Uterus (tissue), 4 donors: Measurements from ENCODE around the gene NEURL1. TPM values are rescaled to one million over a fixed set of nuclear protein-coding genes. Genes with fewer than 3 reads are reported as not detected.

Experiments used
- DNase-seq, 2 donors: peaks; one replicate each; pipeline ENCODE4 v3.0.0-alpha.2; 2019 to 2020
- H3K27ac ChIP-seq, 2 donors: fragments of 200-600 bp; sonication (generic); 1 replicate in 1 of 2; 2 replicates in 1 of 2; pipeline ENCODE4 v1.5.1; 2016 to 2018
- H3K27me3 ChIP-seq, 2 donors: fragments of 200-600 bp; sonication (generic); one replicate each; pipeline ENCODE4 v1.5.1; 2018 to 2019; ENCODE audit warnings: control low read depth in 1 of 2
- H3K36me3 ChIP-seq, 2 donors: fragments of 200-600 bp; sonication (generic); one replicate each; pipeline ENCODE4 v1.5.1; 2019; ENCODE audit warnings: control low read depth in 1 of 2
- H3K4me1 ChIP-seq, 2 donors: fragments of 200-600 bp; sonication (generic); one replicate each; pipeline ENCODE4 v1.5.1; 2018 to 2019; ENCODE audit warnings: control low read depth in 1 of 2
- H3K4me3 ChIP-seq, 2 donors: fragments of 200-600 bp; sonication (generic); 1 replicate in 1 of 2; 2 replicates in 1 of 2; pipeline ENCODE4 v1.5.1; 2018 to 2019; ENCODE audit warnings: mild to moderate bottlenecking in 1 of 2
- H3K9me3 ChIP-seq, 2 donors: fragments of 200-600 bp; sonication (generic); one replicate each; pipeline ENCODE4 v1.5.1; 2019; ENCODE audit warnings: control low read depth in 1 of 2
- CTCF ChIP-seq, 4 experiments: fragments of 200-600 bp in 2 of 4; fragments of 450-650 bp in 2 of 4; sonication (generic) in 2 of 4; IDR thresholded peaks; one replicate each; pipeline ENCODE4 v1.5.1; 2016 to 2019; ENCODE audit warnings: antibody characterized with exemption in 4 of 4, mild to moderate bottlenecking in 2 of 4, moderate library complexity in 1 of 4
- POLR2A ChIP-seq, 2 donors: fragments of 450-650 bp; IDR thresholded peaks; one replicate each; pipeline ENCODE4 v1.6.1; 2016; ENCODE audit warnings: antibody characterized with exemption in 2 of 2, mild to moderate bottlenecking in 1 of 2, moderate library complexity in 1 of 2
- intact Hi-C: fragments of 100-400 bp; cut with DNase I; formaldehyde crosslinking; loops from one replicate; pipeline ENCODE4 v1.15.1; 2023; ENCODE audit warnings: low total_unique reads
- total RNA-seq, 4 donors: library from RNA; depleted of rRNA in 3 of 4; stranded (reverse); fragments of >200 nt in 3 of 4; gene quantifications; one replicate each; pipeline versions ENCODE4 v1.1.0 to v1.2.4, GENCODE V29; 2014 to 2023
- donor health status: DM: yes; HTN: yes; CAD: no.

The NEURL1 gene
- total RNA-seq, 4 donors from 2014 or later, result 3.8 to 46.1 (median 14.1) TPM

- Histone ChIP-seq H3K4me3 (no peak overlapping the region), H3K4me1 (peaks cover 7 to 17% of the 10 kb centered on the region in 2 donors), H3K36me3 (no peaks in the 10 kb centered on the region), H3K27ac (peak overlapping the region; percentile 85 to 94), H3K9me3 (no peaks in the 10 kb centered on the region), H3K27me3 (no peaks in the 10 kb centered on the region)
- DNase-seq, result no peak
- intact Hi-C loops, result no loop called here
- no peak for TF ChIP-seq POLR2A (IDR thresholded peaks at IDR 0.05)
- peak; percentile 8 to 55 (median 34) for TF ChIP-seq CTCF (IDR thresholded peaks at IDR 0.05)
These were observed 71.4 kb downstream of the NEURL1 start for GRCh38 chr10:103564776-103565520.

GRCh38 chr10:103566536-103566935 is 73.0 kb downstream of the NEURL1 start:
- H3K9me3 ChIP-seq, result no peaks in the 10 kb centered on the region
- no peaks in the 10 kb centered on the region for H3K27me3 ChIP-seq
- H3K4me1 ChIP-seq, result peaks cover 7 to 21% of the 10 kb centered on the region in 2 donors
- TF ChIP-seq POLR2A (IDR thresholded peaks at IDR 0.05), result no peak
- no peak for TF ChIP-seq CTCF (IDR thresholded peaks at IDR 0.05)
- intact Hi-C loops, result no loop called here
- peak overlapping the region; percentile 85 to 94 for H3K27ac ChIP-seq
- DNase-seq, result no peak
- no peaks in the 10 kb centered on the region for H3K36me3 ChIP-seq
- H3K4me3 ChIP-seq, result no peak overlapping the region

GRCh38 chr10:103568505-103568904 is 75.0 kb downstream of the NEURL1 start:
- no peaks in the 10 kb centered on the region for H3K27me3 ChIP-seq
- H3K4me3 ChIP-seq, result no peak overlapping the region
- H3K4me1 ChIP-seq, result peaks cover 7 to 32% of the 10 kb centered on the region in 2 donors
- no peak for DNase-seq
- no peaks in the 10 kb centered on the region for H3K36me3 ChIP-seq
- intact Hi-C loops, result no loop called here
- H3K27ac ChIP-seq, result peak overlapping the region; percentile 85 to 94
- no peaks in the 10 kb centered on the region for H3K9me3 ChIP-seq
- no peak for TF ChIP-seq POLR2A (IDR thresholded peaks at IDR 0.05)
- TF ChIP-seq CTCF (IDR thresholded peaks at IDR 0.05), result no peak

- Histone ChIP-seq H3K27ac (peak overlapping the region; percentile 85 to 94), H3K27me3 (no peaks in the 10 kb centered on the region), H3K4me3 (no peak overlapping the region), H3K4me1 (peaks cover 7 to 19% of the 10 kb centered on the region in 2 donors), H3K36me3 (no peaks in the 10 kb centered on the region), H3K9me3 (no peaks in the 10 kb centered on the region)
- TF ChIP-seq POLR2A (IDR thresholded peaks at IDR 0.05), result no peak
- no peak for TF ChIP-seq CTCF (IDR thresholded peaks at IDR 0.05)
- DNase-seq, result peak; percentile 57 to 82
- intact Hi-C loops, result no loop called here
These were observed 76.4 kb downstream of the NEURL1 start for GRCh38 chr10:103569896-103570295.

GRCh38 chr10:103570844-103571655 is 77.5 kb downstream of the NEURL1 start:
- DNase-seq, result no peak
- intact Hi-C loops, result no loop called here
- H3K4me3 ChIP-seq, result no peak overlapping the region
- no peaks in the 10 kb centered on the region for H3K27me3 ChIP-seq
- H3K4me1 ChIP-seq, result peaks cover 12 to 15% of the 10 kb centered on the region in 2 donors
- H3K27ac ChIP-seq, result peak overlapping the region; percentile 85 to 94
- no peak for TF ChIP-seq CTCF (IDR thresholded peaks at IDR 0.05)
- no peaks in the 10 kb centered on the region for H3K9me3 ChIP-seq
- no peaks in the 10 kb centered on the region for H3K36me3 ChIP-seq
